A549 treated with dexamethasone at 1 μM for 4 hours (cell line): ENCODE data around the gene GTPBP2. TPM values are rescaled to one million over a fixed set of nuclear protein-coding genes. Genes with fewer than 3 reads are reported as not detected.

Experiments used
- total RNA-seq: library from RNA; stranded (reverse); fragments of 200-300 nt; extraction: Qiagen RNA extraction; gene quantifications from 5 replicates; pipeline ENCODE4 v1.2.3, GENCODE V29; 2022

Gene GTPBP2
- 12.5 to 18.1 TPM (median 15.9 TPM) in 5 replicates for total RNA-seq

GRCh38 chr6:43629104-43629504 lies at the start of gene GTPBP2:
TSS of gene GTPBP2 (minus strand) at chr6:43629264. CDS start at chr6:43629162, 102 bp downstream.

GRCh38 chr6:43644940-43645612 lies 16.0 kb upstream of the GTPBP2 start, which contains the start of gene RSPH9:
TSS of gene RSPH9 (plus strand) at chr6:43645036. CDS start at chr6:43645099, 63 bp downstream.

GRCh38 chr6:43635387-43636307 lies 6.6 kb upstream of the GTPBP2 start, which contains the start of gene MAD2L1BP:
TSS of gene MAD2L1BP (plus strand) at chr6:43635840. CDS start at chr6:43635876, 36 bp downstream.

DNA sequence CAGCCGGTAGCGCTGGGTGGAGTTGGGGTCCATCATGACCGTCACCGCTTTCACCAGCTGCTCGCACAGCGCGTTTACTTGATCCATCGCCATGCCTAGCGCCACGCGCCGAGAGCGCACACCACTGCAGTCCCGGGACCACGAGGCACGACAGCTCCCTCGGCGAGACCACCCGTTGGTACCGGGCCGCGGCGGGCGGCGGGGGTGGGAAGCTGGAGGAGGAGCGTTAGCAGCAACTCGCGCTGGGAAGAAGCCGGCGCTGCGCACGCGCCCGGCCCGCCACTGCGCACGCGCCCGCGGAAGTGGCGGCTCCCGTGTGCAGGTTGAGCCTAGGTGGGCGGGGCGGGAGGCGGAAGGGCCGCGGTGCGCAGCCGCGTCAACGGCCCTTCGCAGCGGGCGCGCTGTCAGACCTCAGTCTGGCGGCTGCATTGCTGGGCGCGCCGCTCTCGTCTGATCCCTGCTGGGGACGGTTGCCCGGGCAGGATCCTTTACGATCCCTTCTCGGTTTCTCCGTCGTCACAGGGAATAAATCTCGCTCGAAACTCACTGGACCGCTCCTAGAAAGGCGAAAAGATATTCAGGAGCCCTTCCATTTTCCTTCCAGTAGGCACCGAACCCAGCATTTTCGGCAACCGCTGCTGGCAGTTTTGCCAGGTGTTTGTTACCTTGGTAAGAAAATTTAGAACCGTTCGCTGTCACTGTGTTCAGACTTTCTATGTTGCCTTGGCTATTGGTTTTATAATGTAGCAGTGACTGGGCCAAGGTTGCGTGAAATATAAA lies 53.1 kb downstream of the GTPBP2 start, which contains the start of the genes POLH and XPO5:
POLH (plus strand) TSS at position 414 of the 780 bp plus-strand sequence. CDS start 6,135 bp downstream, outside the sequence.
XPO5 (minus strand) TSS at position 267 of the 780 bp plus-strand sequence; CDS start at position 93, 174 bp downstream.

Other genes with a start within 250 kb of the GTPBP2 start
- 4.4 to 10.1 TPM (median 9.4 TPM) in 5 replicates for gene ABCC10, start 201.7 kb downstream of the GTPBP2 start, total RNA-seq
- 4.5 to 7.3 TPM (median 7.0 TPM) in 5 replicates for gene DLK2, start 173.7 kb downstream of the GTPBP2 start, total RNA-seq
- gene TJAP1, start 151.7 kb downstream of the GTPBP2 start, total RNA-seq = 14.9 to 21.6 TPM (median 17.8 TPM) in 5 replicates
- 0.56 to 0.96 TPM (median 0.95 TPM) in 5 replicates for gene LRRC73, start 118.9 kb downstream of the GTPBP2 start, total RNA-seq
- 59.5 to 67.1 TPM (median 65.5 TPM) in 5 replicates for gene YIPF3, start 112.3 kb downstream of the GTPBP2 start, total RNA-seq
- gene POLR1C, start 112.2 kb downstream of the GTPBP2 start, total RNA-seq = 40.0 to 46.9 TPM (median 41.8 TPM) in 5 replicates
- gene XPO5, start 53.2 kb downstream of the GTPBP2 start, total RNA-seq = 24.3 to 29.7 TPM (median 27.4 TPM) in 5 replicates
- 7.5 to 10.7 TPM (median 9.4 TPM) in 5 replicates for gene POLH, start 53.1 kb downstream of the GTPBP2 start, total RNA-seq
- 32.3 to 36.0 TPM (median 34.2 TPM) in 5 replicates for gene MAD2L1BP, start 6.6 kb upstream of the GTPBP2 start, total RNA-seq
- gene RSPH9, start 15.8 kb upstream of the GTPBP2 start, total RNA-seq = 0.14 to 0.39 TPM (median 0.27 TPM) in 5 replicates
- 47.9 to 55.2 TPM (median 51.5 TPM) in 5 replicates for gene MRPS18A, start 58.5 kb upstream of the GTPBP2 start, total RNA-seq
- 27.7 to 34.9 TPM (median 32.4 TPM) in 5 replicates for gene VEGFA, start 140.9 kb upstream of the GTPBP2 start, total RNA-seq